Fibroblast of pulmonary artery (primary cell): ENCODE data around the gene ERC2.

Source experiments
- DNase-seq: peaks from one replicate; pipeline ENCODE4 v3.0.0-alpha.2; 2010; ENCODE audit warnings: low read depth
- H3K4me3 ChIP-seq: replicated peaks from 2 replicates; pipeline ENCODE4 v1.5.1; 2011; ENCODE audit warnings: low read depth, mild to moderate bottlenecking, control low read depth, low read length, moderate library complexity
- TF ChIP-seq, protein P1 (sequence below): IDR thresholded peaks from 2 replicates; pipeline ENCODE4 v1.5.1; 2011; ENCODE audit warnings: mild to moderate bottlenecking, control low read depth, low read length, inconsistent platforms; ENCODE audit errors: missing control alignments

The ERC2 gene

DNA sequence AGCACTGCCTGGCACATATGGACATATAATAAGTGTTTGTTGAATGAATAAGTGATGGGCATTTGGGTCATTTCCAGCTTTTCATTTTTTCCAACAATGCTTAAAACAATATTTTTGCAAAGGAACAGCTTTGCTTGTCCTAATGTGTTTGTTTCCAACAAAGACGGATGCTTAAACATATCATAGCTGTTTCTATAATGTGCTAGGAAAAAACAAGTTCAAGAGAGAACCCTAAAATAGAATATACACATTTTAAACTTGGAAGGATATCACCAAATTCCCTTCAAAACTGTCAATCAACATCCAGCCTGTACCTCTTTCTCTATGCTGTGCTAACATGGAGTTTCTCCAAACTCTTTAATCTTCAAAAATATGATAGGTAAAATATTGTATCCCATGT lies 756.6 kb downstream of the ERC2 start:
- TF ChIP-seq, protein P1, sequence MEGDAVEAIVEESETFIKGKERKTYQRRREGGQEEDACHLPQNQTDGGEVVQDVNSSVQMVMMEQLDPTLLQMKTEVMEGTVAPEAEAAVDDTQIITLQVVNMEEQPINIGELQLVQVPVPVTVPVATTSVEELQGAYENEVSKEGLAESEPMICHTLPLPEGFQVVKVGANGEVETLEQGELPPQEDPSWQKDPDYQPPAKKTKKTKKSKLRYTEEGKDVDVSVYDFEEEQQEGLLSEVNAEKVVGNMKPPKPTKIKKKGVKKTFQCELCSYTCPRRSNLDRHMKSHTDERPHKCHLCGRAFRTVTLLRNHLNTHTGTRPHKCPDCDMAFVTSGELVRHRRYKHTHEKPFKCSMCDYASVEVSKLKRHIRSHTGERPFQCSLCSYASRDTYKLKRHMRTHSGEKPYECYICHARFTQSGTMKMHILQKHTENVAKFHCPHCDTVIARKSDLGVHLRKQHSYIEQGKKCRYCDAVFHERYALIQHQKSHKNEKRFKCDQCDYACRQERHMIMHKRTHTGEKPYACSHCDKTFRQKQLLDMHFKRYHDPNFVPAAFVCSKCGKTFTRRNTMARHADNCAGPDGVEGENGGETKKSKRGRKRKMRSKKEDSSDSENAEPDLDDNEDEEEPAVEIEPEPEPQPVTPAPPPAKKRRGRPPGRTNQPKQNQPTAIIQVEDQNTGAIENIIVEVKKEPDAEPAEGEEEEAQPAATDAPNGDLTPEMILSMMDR = no peak
- no peak for DNase-seq
- no peak overlapping the region for H3K4me3 ChIP-seq

DNA sequence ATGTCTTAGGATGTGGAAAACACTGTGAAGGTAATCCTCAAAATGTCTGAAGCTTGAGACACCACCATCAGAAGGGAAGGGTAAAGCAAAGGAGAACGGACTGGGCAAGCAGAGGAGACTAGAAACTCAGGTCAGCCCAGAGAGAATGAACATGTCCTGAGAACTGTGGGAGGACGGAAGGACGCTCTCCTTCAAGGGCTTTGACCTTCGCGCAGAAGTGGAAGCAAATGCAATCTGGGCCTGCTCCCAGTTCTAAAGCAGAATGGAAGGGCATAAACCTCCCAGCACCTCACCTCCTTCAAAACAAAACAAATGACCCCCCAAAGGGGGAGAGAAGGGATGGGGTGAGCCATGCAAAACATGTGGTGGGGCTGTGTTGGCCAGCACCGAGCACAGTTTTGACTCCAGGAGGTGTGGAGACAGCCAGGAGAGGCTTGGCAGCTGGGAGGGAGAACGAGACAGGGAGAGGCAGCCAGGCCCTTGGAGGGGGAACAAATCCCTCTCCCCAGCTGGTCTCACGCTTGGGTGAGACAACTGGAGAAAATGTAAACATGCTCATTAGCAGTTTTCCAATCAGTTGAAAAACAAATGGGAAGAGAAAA lies 758.8 kb downstream of the ERC2 start:
- TF ChIP-seq, protein P1 = no peak
- no peak overlapping the region for H3K4me3 ChIP-seq
- DNase-seq = no peak

DNA sequence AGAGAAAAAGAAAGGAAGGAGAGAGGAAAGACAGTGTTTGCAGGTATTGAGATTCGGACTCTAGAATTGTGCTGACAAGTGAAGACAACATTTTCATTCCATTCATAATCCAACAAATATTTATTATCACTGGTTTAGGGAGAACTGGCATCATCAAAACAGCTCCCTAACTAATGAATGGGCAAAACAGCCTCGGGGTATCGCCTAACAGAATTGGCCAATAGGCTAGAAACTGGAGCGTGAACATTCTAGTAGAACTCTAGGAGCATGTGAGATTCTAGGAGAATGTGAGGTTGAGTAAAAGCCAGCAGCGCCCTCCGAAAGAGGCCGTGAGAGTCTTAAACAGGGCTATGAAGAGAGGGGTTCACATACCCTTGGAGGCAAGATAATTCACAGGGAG lies 759.3 kb downstream of the ERC2 start:
- no peak overlapping the region for H3K4me3 ChIP-seq
- no peak for DNase-seq
- TF ChIP-seq, protein P1 = no peak

DNA sequence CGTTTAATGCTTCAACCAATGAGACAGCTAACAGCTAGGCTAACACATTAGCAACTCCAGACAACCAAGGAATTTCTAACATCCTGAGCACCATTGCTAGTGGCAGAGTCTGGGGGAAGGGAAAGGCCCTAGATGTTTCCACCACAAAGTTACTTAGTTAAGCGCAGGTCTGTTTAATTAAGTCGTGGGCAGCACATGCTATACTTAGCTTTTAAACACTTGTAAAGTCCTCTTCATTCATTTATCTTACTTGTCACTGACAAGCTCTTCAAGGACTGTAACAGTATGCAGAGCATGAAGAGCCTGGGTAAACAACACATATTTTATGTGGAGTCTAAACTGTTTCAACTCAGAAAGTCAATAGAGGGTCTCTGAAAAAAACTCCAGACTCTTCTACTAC lies 760.0 kb downstream of the ERC2 start:
- DNase-seq = no peak
- TF ChIP-seq, protein P1 = no peak
- H3K4me3 ChIP-seq = no peak overlapping the region

DNA sequence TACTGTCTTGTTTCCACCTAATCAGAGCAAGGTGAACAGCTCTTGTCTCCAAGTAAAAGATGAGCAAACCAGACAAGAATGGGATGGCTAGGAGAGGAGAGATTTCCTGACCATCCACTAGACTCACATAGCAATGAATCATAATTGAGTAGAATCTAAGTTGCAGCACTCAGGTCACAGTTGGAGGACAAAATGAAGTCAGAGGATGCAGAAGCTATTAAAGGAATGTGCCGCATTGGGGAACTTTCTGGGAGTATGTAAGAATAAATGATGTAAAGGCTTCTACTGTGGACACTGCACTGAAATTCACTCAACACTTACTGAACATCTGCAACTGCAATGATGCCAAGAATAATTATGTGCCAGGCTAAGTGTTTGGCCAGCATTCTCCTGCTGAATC lies 763.7 kb downstream of the ERC2 start:
- TF ChIP-seq, protein P1 = no peak
- H3K4me3 ChIP-seq = no peak overlapping the region
- no peak for DNase-seq

DNA sequence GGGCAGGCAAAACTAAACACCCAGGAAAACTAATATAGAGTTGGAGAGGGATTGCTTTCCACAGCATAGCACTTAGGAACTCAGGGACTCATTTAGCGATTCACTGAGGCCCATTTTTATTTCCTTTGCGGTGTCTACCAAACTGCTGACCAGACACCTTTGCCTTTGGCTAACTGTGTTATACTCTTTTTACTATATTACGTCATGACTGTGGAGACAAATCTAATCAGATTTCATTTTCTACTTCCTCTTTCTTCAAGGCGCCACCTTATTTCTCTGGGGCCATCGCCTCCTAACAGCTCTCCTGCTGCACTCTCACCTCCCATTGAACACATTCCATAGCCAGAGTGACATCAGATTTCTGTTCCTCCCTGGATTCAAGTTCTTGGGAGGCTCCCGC lies 765.4 kb downstream of the ERC2 start:
- H3K4me3 ChIP-seq = no peak overlapping the region
- DNase-seq = no peak
- TF ChIP-seq, protein P1 = no peak

DNA sequence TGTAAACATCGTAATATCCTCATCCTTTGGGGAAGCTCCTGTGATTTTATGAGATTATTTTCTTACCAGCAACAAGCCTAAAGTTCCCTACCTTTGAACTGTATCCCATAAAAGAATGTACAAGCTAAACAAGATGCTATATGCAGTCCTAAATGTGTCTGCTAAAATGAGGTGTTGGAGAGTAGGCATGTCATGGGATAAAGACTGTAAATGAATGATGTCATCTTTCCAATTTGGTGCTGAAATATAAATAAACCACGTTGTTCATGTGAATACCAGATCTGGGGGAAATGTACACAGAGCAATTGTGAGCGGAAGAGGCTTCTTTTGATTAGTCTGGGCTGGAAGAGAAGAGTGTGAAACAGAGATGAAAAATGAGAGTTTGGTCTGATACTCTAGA lies 766.3 kb downstream of the ERC2 start:
- no peak overlapping the region for H3K4me3 ChIP-seq
- no peak for DNase-seq
- TF ChIP-seq, protein P1 = no peak
